Stimulated activated CD4-positive, alpha-beta T cell treated with anti-CD3 and anti-CD28 coated beads, Interleukin-12 subunit alpha, Interleukin-12 subunit beta, amount 100 ng/mL, for 48 hours (primary cell): ENCODE data around the gene STAT1.

Experiments
- DNase-seq, 3 donors: peaks; one replicate each; pipeline ENCODE4 v3.0.0-alpha.2; 2020; ENCODE audit warnings: low read depth in 2 of 3, low spot score in 1 of 3

Gene STAT1

DNA sequence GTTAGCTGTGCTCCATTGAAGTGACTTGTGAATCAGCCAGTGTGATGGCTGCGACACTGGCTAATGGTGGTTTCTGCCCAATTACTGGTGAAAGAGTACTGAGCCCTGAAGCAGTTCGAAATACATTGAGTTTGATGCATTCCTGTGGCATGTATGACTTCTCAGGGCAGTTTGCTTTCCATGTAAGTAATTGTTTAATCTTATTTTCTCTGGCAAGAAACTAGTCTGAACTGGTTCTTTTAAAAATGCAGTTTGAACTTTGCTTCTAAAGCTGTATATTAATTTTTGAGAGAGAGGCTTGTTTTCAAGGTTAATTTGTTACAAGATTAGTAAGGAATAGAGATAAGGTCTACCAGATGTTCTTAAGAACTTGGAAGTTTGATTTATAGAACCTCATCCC is 86.7 kb downstream of the STAT1 start:
- no peak for DNase-seq

DNA sequence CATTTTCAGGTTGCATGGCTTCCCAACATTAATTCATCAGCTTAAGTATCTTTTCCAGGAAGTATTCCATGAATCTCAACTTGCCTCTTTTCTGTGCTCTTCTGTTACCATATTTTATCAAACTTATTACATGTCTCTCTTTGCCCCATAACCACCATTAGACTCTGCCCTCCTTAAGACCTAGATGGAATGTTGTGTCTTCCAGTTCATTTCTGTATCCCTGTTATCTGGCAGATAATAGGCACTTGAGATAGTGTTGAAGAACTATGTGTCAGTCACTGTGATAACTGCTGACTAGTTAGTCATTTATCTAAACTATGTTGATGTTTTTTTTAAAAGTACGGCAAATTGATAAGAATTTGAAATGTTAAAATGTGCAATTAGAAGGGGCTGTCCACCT is 91.6 kb downstream of the STAT1 start:
- DNase-seq = no peak

DNA sequence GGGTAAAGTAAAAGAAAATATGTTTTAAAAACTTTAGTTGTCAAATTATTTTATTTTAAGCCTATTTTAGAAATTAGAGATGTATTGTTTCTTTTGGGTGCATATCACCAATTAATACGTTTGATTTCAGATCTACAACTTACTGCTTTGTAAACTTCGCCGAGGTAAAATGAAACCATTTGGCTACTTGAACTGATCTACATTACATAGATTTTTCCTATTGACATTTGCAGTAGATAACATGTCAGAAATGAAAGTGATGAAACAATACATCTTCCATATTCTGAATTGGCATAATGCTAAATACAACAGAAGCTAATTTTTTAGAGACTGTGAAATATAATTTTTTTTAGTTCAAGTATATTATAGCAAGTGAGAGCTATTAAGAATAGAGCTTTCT is 93.9 kb downstream of the STAT1 start:
- DNase-seq = no peak
